Activated T-helper 17 cell treated with anti-CD3 and anti-CD28 coated beads, Interleukin-2, amount 50 U/mL, for 72 hours (primary cell): ENCODE data around the gene MRGPRD. TPM values are rescaled to one million over a fixed set of nuclear protein-coding genes. Genes with fewer than 3 reads are reported as not detected.

Experiments used
- ATAC-seq: fragments of 150-1000 bp; cut with Tn5 transposase; replicated peaks from 2 replicates; pipeline ENCODE4 v1.10.0; 2021; ENCODE audit warnings: mild to moderate bottlenecking, moderate library complexity
- H3K27ac Mint-ChIP-seq: one replicate; pipeline ENCODE4 v1.8.0; 2022; ENCODE audit warnings: mixed read lengths
- H3K27me3 Mint-ChIP-seq: one replicate; pipeline ENCODE4 v1.8.0; 2022; ENCODE audit warnings: mixed read lengths
- H3K36me3 Mint-ChIP-seq: one replicate; pipeline ENCODE4 v1.8.0; 2022; ENCODE audit warnings: low read depth, mild to moderate bottlenecking, mixed read lengths
- H3K4me1 Mint-ChIP-seq: one replicate; pipeline ENCODE4 v1.8.0; 2022; ENCODE audit warnings: mixed read lengths
- H3K4me3 Mint-ChIP-seq: one replicate; pipeline ENCODE4 v1.8.0; 2022; ENCODE audit warnings: mild to moderate bottlenecking, mixed read lengths
- H3K9me3 Mint-ChIP-seq: one replicate; pipeline ENCODE4 v1.8.0; 2022; ENCODE audit warnings: mixed read lengths
- total RNA-seq, 2 donors: library from RNA; stranded (reverse); gene quantifications; one replicate each; pipeline ENCODE4 v1.2.3, GENCODE V29; 2022

MRGPRD gene
- total RNA-seq, 2 donors from 2014 or later: not detected

GRCh38 chr11:68940651-68941323 is 40.0 kb downstream of the MRGPRD start:
- peaks cover 32% of the 10 kb centered on the region for H3K36me3 Mint-ChIP-seq
- no peak overlapping the region for H3K27ac Mint-ChIP-seq
- no peak overlapping the region for H3K4me3 Mint-ChIP-seq
- H3K27me3 Mint-ChIP-seq: no peaks in the 10 kb centered on the region
- no peak for ATAC-seq
- no peaks in the 10 kb centered on the region for H3K9me3 Mint-ChIP-seq
- no peaks in the 10 kb centered on the region for H3K4me1 Mint-ChIP-seq

GRCh38 chr11:68939583-68940555 is 40.9 kb downstream of the MRGPRD start:
- ATAC-seq: no peak
- Mint-ChIP-seq H3K4me3 (no peak overlapping the region), H3K4me1 (no peaks in the 10 kb centered on the region), H3K36me3 (peaks cover 38% of the 10 kb centered on the region), H3K27me3 (no peaks in the 10 kb centered on the region), H3K9me3 (no peaks in the 10 kb centered on the region), H3K27ac (no peak overlapping the region)

GRCh38 chr11:68938816-68939582 is 41.8 kb downstream of the MRGPRD start:
- Mint-ChIP-seq H3K4me1 (no peaks in the 10 kb centered on the region), H3K4me3 (no peak overlapping the region), H3K36me3 (peaks cover 38% of the 10 kb centered on the region), H3K27ac (no peak overlapping the region), H3K9me3 (no peaks in the 10 kb centered on the region), H3K27me3 (no peaks in the 10 kb centered on the region)
- no peak for ATAC-seq

GRCh38 chr11:68938088-68938487 is 42.7 kb downstream of the MRGPRD start:
- no peak for ATAC-seq
- Mint-ChIP-seq H3K4me3 (no peak overlapping the region), H3K9me3 (no peaks in the 10 kb centered on the region), H3K4me1 (no peaks in the 10 kb centered on the region), H3K27ac (no peak overlapping the region), H3K27me3 (no peaks in the 10 kb centered on the region), H3K36me3 (peaks cover 38% of the 10 kb centered on the region)

- Mint-ChIP-seq H3K27me3 (no peaks in the 10 kb centered on the region), H3K4me1 (no peaks in the 10 kb centered on the region), H3K36me3 (peaks cover 38% of the 10 kb centered on the region), H3K9me3 (no peaks in the 10 kb centered on the region), H3K4me3 (no peak overlapping the region), H3K27ac (no peak overlapping the region)
- no peak for ATAC-seq
Observed at GRCh38 chr11:68936676-68937620, 43.8 kb downstream of the MRGPRD start.

GRCh38 chr11:68936358-68936636 is 44.5 kb downstream of the MRGPRD start:
- Mint-ChIP-seq H3K36me3 (peaks cover 38% of the 10 kb centered on the region), H3K9me3 (no peaks in the 10 kb centered on the region), H3K4me3 (no peak overlapping the region), H3K27ac (no peak overlapping the region), H3K27me3 (no peaks in the 10 kb centered on the region), H3K4me1 (no peaks in the 10 kb centered on the region)
- ATAC-seq: no peak

GRCh38 chr11:68935516-68936357 is 45.0 kb downstream of the MRGPRD start:
- H3K27me3 Mint-ChIP-seq: no peaks in the 10 kb centered on the region
- no peak for ATAC-seq
- H3K4me1 Mint-ChIP-seq: no peaks in the 10 kb centered on the region
- H3K4me3 Mint-ChIP-seq: no peak overlapping the region
- peaks cover 35% of the 10 kb centered on the region for H3K36me3 Mint-ChIP-seq
- no peaks in the 10 kb centered on the region for H3K9me3 Mint-ChIP-seq
- no peak overlapping the region for H3K27ac Mint-ChIP-seq

- no peaks in the 10 kb centered on the region for H3K9me3 Mint-ChIP-seq
- peaks cover 39% of the 10 kb centered on the region for H3K36me3 Mint-ChIP-seq
- H3K27me3 Mint-ChIP-seq: no peaks in the 10 kb centered on the region
- peaks cover 5% of the 10 kb centered on the region for H3K4me1 Mint-ChIP-seq
- H3K27ac Mint-ChIP-seq: no peak overlapping the region
- H3K4me3 Mint-ChIP-seq: no peak overlapping the region
- ATAC-seq: no peak
Observed at GRCh38 chr11:68935066-68935465, 45.7 kb downstream of the MRGPRD start.

GRCh38 chr11:68934666-68935065 is 46.1 kb downstream of the MRGPRD start:
- no peak overlapping the region for H3K4me3 Mint-ChIP-seq
- H3K27me3 Mint-ChIP-seq: no peaks in the 10 kb centered on the region
- H3K36me3 Mint-ChIP-seq: peaks cover 43% of the 10 kb centered on the region
- H3K4me1 Mint-ChIP-seq: peaks cover 6% of the 10 kb centered on the region
- no peaks in the 10 kb centered on the region for H3K9me3 Mint-ChIP-seq
- H3K27ac Mint-ChIP-seq: no peak overlapping the region
- ATAC-seq: no peak

GRCh38 chr11:68934321-68934645 is 46.5 kb downstream of the MRGPRD start:
- Mint-ChIP-seq H3K27me3 (no peaks in the 10 kb centered on the region), H3K4me3 (no peak overlapping the region), H3K4me1 (peaks cover 6% of the 10 kb centered on the region), H3K9me3 (no peaks in the 10 kb centered on the region), H3K27ac (no peak overlapping the region), H3K36me3 (peaks cover 47% of the 10 kb centered on the region)
- ATAC-seq: no peak

GRCh38 chr11:68933605-68934320 is 47.0 kb downstream of the MRGPRD start:
- Mint-ChIP-seq H3K27ac (no peak overlapping the region), H3K4me3 (no peak overlapping the region), H3K27me3 (no peaks in the 10 kb centered on the region), H3K9me3 (no peaks in the 10 kb centered on the region), H3K36me3 (peaks cover 48% of the 10 kb centered on the region), H3K4me1 (peaks cover 6% of the 10 kb centered on the region)
- ATAC-seq: no peak

- peaks cover 6% of the 10 kb centered on the region for H3K4me1 Mint-ChIP-seq
- H3K4me3 Mint-ChIP-seq: no peak overlapping the region
- no peak for ATAC-seq
- no peak overlapping the region for H3K27ac Mint-ChIP-seq
- H3K9me3 Mint-ChIP-seq: no peaks in the 10 kb centered on the region
- peaks cover 48% of the 10 kb centered on the region for H3K36me3 Mint-ChIP-seq
- H3K27me3 Mint-ChIP-seq: no peaks in the 10 kb centered on the region
Observed at GRCh38 chr11:68932933-68933577, 47.7 kb downstream of the MRGPRD start.
